Measurements from ENCODE around the gene FLVCR1. TPM values are rescaled to one million over a fixed set of nuclear protein-coding genes. Genes with fewer than 3 reads are reported as not detected.

FLVCR1 gene
- total RNA-seq, 2 donors from 2014 or later: 47.3 to 49.2 TPM

GRCh38 chr1:212864201-212864600 lies 6.1 kb downstream of the FLVCR1 start:
- Histone ChIP-seq H3K9me3 (ENCODE audit: control insufficient read depth, low read length) (peaks cover 10% of the 10 kb centered on the region), H3K36me3 (ENCODE audit: control insufficient read depth, insufficient read depth, low read length) (peaks cover 85% of the 10 kb centered on the region), H3K27me3 (ENCODE audit: control insufficient read depth, insufficient read depth, low read length, poor library complexity, severe bottlenecking) (no peaks in the 10 kb centered on the region), H3K4me3 (ENCODE audit: low read length) (peak overlapping the region; percentile 88), H3K9ac (ENCODE audit: extremely low read depth, low read length, poor library complexity, severe bottlenecking) (no peak overlapping the region), H3K4me1 (ENCODE audit: control insufficient read depth, insufficient read depth, low read length) (peaks cover 5% of the 10 kb centered on the region), H3K27ac (ENCODE audit: low read depth, low read length) (no peak overlapping the region)
- H3K27me3 Mint-ChIP-seq (ENCODE audit: insufficient read depth): no peaks in the 10 kb centered on the region
- H3K9me3 Mint-ChIP-seq: no peaks in the 10 kb centered on the region
- peaks cover 3% of the 10 kb centered on the region for H3K4me1 Mint-ChIP-seq
- no peak overlapping the region for H3K4me3 Mint-ChIP-seq
- H3K36me3 Mint-ChIP-seq (ENCODE audit: low read depth): peaks cover 33% of the 10 kb centered on the region
- no peak overlapping the region for H3K27ac Mint-ChIP-seq
- no peak for DNase-seq
- WGBS, 2 experiments (ENCODE audit: insufficient coverage in 1 of 2, insufficient read length in 1 of 2): 92% methylated on average over 3 to 4 of the region's 4 CpGs
- no peak for TF ChIP-seq CTCF (conservative IDR thresholded peaks at IDR 0.05)

- H3K9me3 ChIP-seq (ENCODE audit: control insufficient read depth, low read length): peaks cover 6% of the 10 kb centered on the region
- WGBS, 2 experiments (ENCODE audit: insufficient coverage in 1 of 2, insufficient read length in 1 of 2): 64% methylated on average over 1 of the region's 1 CpG; no CpG with 5 or more reads in 1 of the 2 experiments
- H3K27ac ChIP-seq (ENCODE audit: low read depth, low read length): no peak overlapping the region
- H3K9ac ChIP-seq (ENCODE audit: extremely low read depth, low read length, poor library complexity, severe bottlenecking): no peak overlapping the region
- H3K4me1 ChIP-seq (ENCODE audit: control insufficient read depth, insufficient read depth, low read length): peaks cover 7% of the 10 kb centered on the region
- Mint-ChIP-seq H3K27ac (no peak overlapping the region), H3K4me3 (no peak overlapping the region), H3K27me3 (ENCODE audit: insufficient read depth) (no peaks in the 10 kb centered on the region), H3K9me3 (no peaks in the 10 kb centered on the region), H3K36me3 (ENCODE audit: low read depth) (peaks cover 55% of the 10 kb centered on the region), H3K4me1 (peaks cover 11% of the 10 kb centered on the region)
- DNase-seq: no peak
- H3K27me3 ChIP-seq (ENCODE audit: control insufficient read depth, insufficient read depth, low read length, poor library complexity, severe bottlenecking): no peaks in the 10 kb centered on the region
- no peak for TF ChIP-seq CTCF (conservative IDR thresholded peaks at IDR 0.05)
- H3K36me3 ChIP-seq (ENCODE audit: control insufficient read depth, insufficient read depth, low read length): peaks cover 95% of the 10 kb centered on the region
- no peak overlapping the region for H3K4me3 ChIP-seq (ENCODE audit: low read length)
Observed at GRCh38 chr1:212867192-212867591, 9.1 kb downstream of the FLVCR1 start.

GRCh38 chr1:212871976-212872375 lies 13.9 kb downstream of the FLVCR1 start:
- no peak overlapping the region for H3K4me3 ChIP-seq (ENCODE audit: low read length)
- H3K4me1 ChIP-seq (ENCODE audit: control insufficient read depth, insufficient read depth, low read length): peaks cover 4% of the 10 kb centered on the region
- no peaks in the 10 kb centered on the region for H3K9me3 ChIP-seq (ENCODE audit: control insufficient read depth, low read length)
- no peak for DNase-seq
- no peaks in the 10 kb centered on the region for H3K27me3 ChIP-seq (ENCODE audit: control insufficient read depth, insufficient read depth, low read length, poor library complexity, severe bottlenecking)
- no peak overlapping the region for H3K27ac ChIP-seq (ENCODE audit: low read depth, low read length)
- H3K9me3 Mint-ChIP-seq: no peaks in the 10 kb centered on the region
- H3K4me1 Mint-ChIP-seq: peaks cover 11% of the 10 kb centered on the region
- peaks cover 72% of the 10 kb centered on the region for H3K36me3 Mint-ChIP-seq (ENCODE audit: low read depth)
- H3K27ac Mint-ChIP-seq: peak overlapping the region; percentile 66
- H3K9ac ChIP-seq (ENCODE audit: extremely low read depth, low read length, poor library complexity, severe bottlenecking): no peak overlapping the region
- 43 to 47% methylated on average over 1 of the region's 1 CpG for WGBS, 2 experiments (ENCODE audit: insufficient coverage in 1 of 2, insufficient read length in 1 of 2)
- H3K36me3 ChIP-seq (ENCODE audit: control insufficient read depth, insufficient read depth, low read length): peaks cover 96% of the 10 kb centered on the region
- no peak overlapping the region for H3K4me3 Mint-ChIP-seq
- no peaks in the 10 kb centered on the region for H3K27me3 Mint-ChIP-seq (ENCODE audit: insufficient read depth)
- TF ChIP-seq CTCF (conservative IDR thresholded peaks at IDR 0.05): no peak
